DOHH2 (cell line): Measurements from ENCODE around the gene TGFBR3.

Experiments used
- CTCF ChIP-seq: fragments of 200-600 bp; sonication (generic); IDR thresholded peaks from one replicate; pipeline ENCODE4 v1.5.1; 2014; ENCODE audit warnings: antibody characterized with exemption, mild to moderate bottlenecking, low read depth, low read length; ENCODE audit not compliant: poor library complexity, severe bottlenecking
- EZH2phosphoT487 ChIP-seq: fragments of 200-600 bp; sonication (generic); IDR thresholded peaks from 2 replicates; pipeline ENCODE4 v1.6.1; 2017; ENCODE audit warnings: borderline replicate concordance, mild to moderate bottlenecking, antibody characterized with exemption, low read length, moderate library complexity, mixed read lengths

GRCh38 chr1:91784191-91784590, 101.8 kb downstream of the TGFBR3 start:
- TF ChIP-seq CTCF (no peak), EZH2phosphoT487 (no peak)
